ENCODE results near the gene CDC42BPA. TPM values are rescaled to one million over a fixed set of nuclear protein-coding genes. Genes with fewer than 3 reads are reported as not detected.

Gene CDC42BPA
- total RNA-seq, 2 donors from 2014 or later = 47.8 to 56.4 TPM

DNA sequence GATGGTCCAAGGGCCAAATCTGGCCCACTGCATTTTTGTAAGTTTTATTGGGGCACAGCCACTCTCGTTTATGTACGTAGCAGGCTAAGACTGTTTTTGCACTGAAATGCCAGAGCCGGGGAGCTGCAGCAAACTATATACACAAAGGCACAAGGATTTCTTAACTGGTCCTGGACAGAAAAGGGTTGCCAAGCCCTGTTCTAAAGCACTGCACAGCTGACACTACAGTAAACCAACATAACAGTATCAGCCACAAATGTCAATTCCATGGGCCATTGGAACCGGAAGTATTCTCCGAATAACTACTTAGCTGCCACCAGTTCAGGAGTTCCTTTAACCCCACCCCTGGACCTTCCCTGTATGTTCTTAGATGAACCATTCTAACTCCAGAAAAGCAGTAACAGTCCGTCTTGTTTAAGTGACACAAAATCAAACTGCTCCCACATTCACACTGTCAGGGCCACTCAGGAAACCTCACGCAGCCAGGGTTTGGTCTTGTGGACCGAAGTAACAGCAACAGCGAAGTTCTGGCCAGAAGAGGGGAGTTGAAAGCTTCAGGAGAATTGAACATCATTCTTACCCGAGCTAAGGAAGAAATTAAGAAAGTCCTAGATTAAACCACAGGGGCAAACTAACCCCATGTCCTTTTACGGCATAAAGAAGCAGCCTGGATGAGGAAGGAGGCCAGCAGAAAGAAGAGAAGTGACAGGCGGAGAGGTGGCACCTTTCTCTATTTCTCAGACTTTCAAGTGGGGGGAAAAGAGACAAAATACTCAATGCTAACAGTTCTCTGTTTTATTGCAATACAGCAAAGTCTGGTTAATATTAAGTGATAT is 329.0 kb downstream of the CDC42BPA start:
- intact Hi-C loops (cut with DNase I) = no loop called here
- no peak for DNase-seq (ENCODE audit: low spot score)

DNA sequence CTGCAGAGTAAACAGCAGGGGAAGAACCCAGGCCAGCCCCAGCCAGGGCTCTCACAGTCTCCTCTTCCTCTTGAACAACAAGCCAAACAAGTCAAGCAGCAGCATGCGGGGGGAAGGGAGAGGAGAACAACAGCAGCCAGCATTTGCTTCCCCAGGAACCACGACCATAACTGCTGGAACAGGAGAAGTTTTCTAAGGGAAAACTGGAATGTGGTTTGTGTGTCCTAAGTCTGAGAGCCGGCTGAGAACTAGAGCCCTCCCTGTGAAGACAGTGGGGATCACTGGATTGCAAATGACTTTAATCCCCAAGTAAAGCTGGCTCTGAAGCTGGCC is 330.0 kb downstream of the CDC42BPA start:
- intact Hi-C loops (cut with DNase I) = no loop called here
- DNase-seq (ENCODE audit: low spot score) = peak; percentile 76

DNA sequence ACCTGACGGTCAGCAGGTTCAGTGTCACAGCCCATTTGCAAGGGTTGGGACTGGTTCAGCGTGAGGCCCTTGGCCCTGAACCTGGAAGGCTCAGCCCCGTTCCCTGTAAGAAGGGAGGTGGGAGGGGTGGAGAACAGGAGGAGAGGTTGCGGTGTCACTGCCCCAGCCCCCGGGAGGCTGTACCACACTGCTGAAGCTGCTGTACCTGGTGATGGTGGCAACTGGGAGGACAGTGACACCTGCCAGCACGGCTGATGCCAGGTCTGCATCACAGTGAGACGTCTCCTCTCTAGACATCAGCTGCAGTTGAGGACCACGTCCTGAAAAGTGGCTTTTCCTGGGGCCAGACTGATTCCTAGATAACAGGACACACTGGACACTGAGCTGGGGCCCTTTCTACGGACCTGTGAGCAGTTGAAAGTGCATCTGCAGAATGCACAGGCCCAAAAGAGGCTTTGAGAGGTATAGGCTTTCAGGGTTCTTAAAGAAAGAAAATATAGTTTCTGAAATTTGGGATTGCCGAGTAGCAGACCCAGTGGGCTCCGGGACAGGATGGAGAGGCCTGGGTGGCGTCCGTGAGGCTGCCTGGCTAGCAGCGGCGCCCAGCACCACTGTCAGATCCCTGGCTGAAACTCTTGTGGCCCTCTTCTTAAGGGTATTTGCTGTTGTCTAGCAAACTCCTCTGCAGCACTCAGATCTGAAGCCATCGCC is 330.5 kb downstream of the CDC42BPA start:
- intact Hi-C loops (cut with DNase I) = loop anchor here in 1 of 2 donors (2.0 kb wide), 1 partner anchor 35 kb away; no protein-coding TSS in a partner anchor

DNA sequence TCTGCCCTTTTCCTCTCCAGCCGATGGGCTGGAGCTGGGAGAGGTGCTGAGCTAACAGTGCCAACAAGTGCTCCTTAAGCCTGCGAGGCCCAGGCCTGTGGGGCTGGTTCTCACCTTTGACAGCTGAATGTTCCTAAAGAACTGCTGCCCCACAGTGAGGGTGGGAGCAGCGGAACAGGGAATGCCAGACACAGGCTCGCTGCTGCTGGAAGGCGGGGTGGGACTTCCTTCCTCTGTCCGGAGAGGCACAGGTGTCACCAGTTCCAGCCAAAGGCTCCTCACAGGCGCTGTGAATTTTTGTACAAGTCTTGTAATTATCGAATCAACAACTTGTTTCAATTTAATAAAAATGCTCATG is 331.1 kb downstream of the CDC42BPA start:
- peak; percentile 61 for DNase-seq (ENCODE audit: low spot score)
- intact Hi-C loops (cut with DNase I) = loop anchor here in 1 of 2 donors (2.0 kb wide), 1 partner anchor 34 kb away; no protein-coding TSS in a partner anchor

More for the DNA sequence above, 330.5 kb downstream of the CDC42BPA start:
- DNase-seq (ENCODE audit: low spot score) = peak; percentile 73

DNA sequence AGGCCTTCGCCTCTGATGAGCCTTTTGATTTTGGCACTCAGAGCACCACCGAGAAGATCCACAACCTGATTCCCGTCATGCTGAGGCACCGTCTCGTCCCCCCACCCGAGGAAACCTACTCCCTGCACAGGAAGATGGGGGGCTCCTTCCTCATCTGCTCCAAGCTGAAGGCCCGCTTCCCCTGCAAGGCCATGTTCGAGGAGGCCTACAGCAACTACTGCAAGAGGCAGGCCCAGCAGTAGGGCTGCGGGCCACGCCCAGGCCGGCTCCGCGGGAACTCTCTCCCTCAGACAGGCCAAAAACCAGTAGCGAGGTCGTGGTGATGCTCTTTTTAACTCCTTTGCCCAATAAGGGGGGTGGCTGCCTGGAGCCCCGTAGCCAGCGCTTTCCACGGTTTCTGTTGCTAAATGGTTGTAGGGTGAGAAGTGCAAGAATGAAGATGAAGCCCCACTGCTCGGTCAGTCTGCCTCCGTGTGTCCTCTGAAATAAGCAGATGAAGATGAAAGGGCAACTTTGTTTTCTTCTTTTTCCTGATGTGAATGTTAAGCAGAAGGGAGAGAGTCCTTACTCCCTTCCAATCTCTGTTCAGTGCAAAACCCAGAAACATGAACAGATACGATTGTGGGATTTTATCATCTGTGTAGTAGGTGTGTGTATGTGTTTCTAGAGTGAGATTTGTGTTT is 331.7 kb downstream of the CDC42BPA start:
- DNase-seq (ENCODE audit: low spot score) = peak; percentile 78
- intact Hi-C loops (cut with DNase I) = loop anchor here in 1 of 2 donors (2.0 kb wide), 1 partner anchor 34 kb away; no protein-coding TSS in a partner anchor

DNA sequence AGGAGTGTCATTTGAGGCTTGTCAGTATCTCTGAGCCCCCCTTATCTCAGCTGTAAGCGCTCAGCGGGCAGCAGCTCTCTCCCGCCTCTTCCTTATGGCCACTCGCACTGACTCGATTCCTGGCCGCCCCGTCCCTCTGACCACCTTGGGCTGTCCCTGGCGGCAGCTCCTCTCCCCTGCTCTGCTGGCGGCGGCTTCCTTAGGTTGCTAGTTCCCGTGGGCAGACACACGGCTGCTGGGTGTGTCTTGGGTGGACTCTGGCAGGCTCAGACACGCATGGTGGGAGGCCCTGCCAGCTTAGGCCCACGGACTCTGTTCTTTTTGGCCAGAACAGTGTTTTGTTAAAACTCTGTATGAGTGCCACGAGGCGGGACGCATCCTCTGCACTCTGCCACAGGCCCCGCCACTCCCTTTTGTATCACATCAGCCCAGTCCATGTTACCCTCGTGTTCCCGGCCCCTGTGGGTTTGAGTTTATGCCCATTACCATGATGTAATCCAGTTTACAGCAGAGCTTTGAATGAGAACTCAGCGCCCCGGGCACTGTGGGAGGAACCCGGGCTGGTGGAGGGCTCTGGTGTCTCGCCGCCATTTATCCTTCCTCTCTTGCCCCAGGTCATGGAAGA is 332.3 kb downstream of the CDC42BPA start:
- peak; percentile 70 for DNase-seq (ENCODE audit: low spot score)

DNA sequence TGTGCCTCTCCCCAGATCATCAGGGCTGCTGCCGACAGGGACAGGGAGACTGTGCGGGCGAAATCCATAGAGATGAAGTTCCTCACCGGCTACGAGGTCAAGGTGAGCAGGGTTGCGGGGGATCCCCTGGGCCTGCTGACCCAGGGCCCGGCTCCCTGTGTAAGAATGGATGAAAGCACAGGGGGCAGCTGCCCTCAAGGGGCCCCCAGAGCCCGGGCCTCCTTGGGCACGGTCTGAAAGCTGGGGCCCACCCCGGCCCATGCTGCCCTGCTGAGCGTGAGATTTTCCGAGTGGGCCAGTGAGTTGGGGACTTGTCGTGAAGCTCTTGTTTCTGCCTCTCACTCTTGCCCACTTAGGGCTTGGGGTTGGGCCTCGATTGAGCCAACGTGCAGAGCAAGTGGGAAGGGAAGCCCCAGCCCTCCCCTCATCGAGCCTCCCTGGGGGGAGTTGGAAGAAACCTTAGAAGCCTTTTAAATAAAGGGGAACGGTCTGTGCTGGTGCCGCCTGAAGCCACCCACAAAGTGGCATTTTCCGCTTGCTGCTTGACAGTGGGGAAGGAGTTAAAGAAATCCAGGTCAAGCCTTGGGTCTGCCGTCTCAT is 333.0 kb downstream of the CDC42BPA start:
- intact Hi-C loops (cut with DNase I) = no loop called here

More for the DNA sequence above, 332.3 kb downstream of the CDC42BPA start:
- intact Hi-C loops (cut with DNase I) = loop anchor here in 1 of 2 donors (2.0 kb wide), 1 partner anchor 33 kb away; no protein-coding TSS in a partner anchor

DNA sequence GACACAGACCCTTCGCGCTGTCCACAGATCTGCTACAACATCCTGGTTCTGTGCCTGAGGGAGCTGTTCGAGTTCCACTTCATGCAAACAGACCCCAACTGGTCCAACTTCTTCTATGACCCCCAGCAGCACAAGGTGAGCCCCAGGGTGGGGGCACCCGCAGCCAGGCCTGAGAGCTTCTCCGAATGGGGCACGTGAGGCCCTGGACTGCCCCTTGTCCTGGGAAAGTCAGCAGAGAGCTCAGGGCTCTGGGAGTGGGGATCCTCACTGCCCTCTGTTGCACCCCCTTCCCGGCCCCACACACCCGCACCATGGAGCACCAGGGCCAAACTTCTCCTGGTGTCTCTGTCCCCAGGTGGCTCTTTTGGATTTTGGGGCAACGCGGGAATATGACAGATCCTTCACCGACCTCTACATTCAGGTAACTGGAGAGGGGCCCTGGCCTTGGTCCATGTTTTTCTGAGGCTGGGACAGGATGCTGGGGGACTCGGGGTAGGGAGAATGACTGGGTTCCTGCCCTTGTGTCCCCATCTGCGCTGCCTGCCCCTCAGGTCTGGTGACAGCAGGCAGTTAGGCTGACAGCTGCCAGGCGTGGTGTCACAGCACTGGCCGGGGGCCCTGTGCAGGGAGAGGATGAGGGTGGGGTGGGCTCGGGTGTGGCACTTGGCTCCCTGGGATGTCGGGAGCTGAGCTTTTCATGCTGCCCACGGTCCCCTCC is 333.6 kb downstream of the CDC42BPA start:
- intact Hi-C loops (cut with DNase I) = no loop called here
- DNase-seq (ENCODE audit: low spot score) = peak; percentile 72

More for the DNA sequence above, 333.0 kb downstream of the CDC42BPA start:
- peak; percentile 53 for DNase-seq (ENCODE audit: low spot score)

DNA sequence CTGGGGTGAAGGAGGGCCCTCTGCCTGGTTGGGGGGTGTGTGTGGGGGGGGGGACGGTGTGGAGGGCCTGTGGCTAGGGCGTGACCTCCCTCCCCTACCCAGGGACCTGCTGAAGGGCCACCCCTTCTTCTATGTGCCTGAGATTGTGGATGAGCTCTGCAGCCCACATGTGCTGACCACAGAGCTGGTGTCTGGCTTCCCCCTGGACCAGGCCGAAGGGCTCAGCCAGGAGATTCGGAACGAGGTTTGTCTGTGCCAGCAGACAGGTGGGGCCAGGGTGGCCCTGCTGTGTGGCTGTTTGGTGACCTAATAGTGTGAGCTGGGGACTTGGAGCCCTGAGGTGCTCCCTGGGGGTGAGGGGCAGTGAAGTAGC is 334.3 kb downstream of the CDC42BPA start:
- intact Hi-C loops (cut with DNase I) = no loop called here
- peak; percentile 54 for DNase-seq (ENCODE audit: low spot score)

DNA sequence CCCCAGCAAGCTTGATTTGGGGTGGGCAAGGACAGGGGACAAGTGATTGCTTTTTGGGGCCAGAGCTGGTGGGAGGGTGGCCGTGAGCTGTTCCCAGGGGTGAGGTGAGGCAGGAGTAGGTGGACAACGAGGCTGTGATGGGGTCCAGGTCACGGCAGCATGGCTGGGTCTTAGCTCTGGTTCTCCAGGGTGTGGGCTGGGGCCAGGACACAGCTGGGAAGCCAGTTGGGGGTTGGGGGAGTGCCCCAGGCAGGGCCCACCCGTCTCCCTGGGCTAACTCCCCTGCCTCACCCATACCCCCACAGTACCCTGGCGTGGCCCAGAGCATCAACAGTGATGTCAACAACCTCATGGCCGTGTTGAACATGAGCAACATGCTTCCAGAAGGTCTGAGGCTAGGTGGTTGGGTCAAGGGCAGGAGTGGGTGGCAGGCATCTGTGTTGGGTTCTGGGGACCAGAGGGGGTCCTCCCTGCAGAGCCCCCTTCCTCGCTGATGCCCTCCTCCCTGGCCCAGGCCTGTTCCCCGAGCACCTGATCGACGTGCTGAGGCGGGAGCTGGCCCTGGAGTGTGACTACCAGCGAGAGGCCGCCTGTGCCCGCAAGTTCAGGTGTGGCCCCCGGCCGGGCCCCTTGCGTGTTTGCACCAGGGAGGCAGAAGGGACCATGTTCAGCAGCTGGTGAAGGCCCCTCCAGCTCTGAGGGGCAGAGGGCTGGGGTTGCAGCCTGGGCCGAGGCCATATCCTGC is 334.9 kb downstream of the CDC42BPA start:
- DNase-seq (ENCODE audit: low spot score) = peak; percentile 73
- intact Hi-C loops (cut with DNase I) = no loop called here

DNA sequence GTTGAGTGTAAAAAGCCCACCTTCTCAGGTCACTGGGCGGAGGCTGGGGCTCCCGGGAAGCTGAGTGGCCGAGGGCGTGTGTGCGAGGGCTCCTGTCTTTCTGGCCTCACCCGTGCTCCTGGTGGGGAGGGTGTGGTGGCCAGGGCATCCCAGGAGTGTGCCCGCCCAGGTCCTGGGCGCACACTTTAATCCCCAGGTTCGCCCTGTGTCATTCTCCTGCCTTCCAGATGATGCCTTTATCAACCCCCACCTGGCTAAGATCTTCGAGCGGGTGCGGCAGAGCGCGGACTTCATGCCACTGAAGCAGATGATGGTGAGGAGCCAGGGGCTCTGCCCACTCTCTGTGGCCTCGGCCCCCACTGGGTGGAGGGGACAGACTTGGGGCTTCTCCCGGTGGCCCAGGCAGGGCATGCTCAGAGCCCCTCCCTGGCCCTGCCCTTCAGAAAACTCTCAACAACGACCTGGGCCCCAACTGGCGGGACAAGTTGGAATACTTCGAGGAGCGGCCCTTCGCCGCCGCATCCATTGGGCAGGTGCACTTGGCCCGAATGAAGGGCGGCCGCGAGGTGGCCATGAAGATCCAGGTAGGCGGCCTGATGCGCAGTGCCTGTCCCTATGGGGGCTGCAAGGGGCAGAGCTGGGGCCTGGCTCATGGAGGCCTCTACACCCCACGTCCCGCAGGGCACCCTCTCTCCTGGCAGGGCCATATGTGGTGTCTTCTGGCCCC is 335.7 kb downstream of the CDC42BPA start:
- DNase-seq (ENCODE audit: low spot score) = peak; percentile 69
- intact Hi-C loops (cut with DNase I) = no loop called here

DNA sequence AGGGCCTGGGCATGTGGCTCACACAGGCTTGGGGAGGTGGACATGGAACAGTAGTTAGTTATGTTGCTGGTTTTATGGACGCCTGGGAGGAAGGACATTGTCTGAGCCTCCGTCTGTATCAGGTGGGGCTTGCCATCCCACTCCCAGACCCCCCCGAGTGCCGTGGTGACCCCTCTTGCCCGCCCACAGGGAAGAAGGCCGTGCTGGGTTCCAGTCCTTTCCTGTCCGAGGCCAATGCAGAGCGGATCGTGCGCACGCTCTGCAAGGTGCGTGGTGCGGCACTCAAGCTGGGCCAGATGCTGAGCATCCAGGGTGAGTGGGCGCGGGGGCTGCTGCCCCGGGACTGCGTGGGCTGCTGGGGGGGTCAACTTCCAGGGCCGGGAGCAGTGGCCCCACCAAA is 336.5 kb downstream of the CDC42BPA start:
- DNase-seq (ENCODE audit: low spot score) = peak; percentile 73
- intact Hi-C loops (cut with DNase I) = no loop called here

DNA sequence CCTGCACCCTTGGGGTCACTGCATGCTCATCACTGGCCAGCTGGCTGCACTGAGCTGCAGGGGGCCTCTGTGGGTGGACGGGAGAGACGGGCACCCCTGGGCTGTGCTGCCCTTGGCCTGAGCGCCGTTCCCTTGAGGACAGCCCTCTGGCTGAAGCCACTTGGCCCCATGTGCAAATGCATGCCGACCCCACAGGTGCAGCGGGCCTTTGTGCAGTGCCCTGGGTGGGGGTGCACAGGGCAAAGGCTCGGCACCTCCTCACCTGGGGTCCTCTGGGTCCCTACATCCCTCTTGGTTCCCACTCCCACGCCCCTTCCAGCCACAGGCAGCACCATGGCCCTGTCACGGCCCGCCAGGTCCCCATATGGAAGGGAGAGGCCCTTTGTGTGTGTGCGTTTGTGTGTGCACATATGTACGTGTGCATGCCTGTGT is 336.9 kb downstream of the CDC42BPA start:
- peak; percentile 54 for DNase-seq (ENCODE audit: low spot score)

DNA sequence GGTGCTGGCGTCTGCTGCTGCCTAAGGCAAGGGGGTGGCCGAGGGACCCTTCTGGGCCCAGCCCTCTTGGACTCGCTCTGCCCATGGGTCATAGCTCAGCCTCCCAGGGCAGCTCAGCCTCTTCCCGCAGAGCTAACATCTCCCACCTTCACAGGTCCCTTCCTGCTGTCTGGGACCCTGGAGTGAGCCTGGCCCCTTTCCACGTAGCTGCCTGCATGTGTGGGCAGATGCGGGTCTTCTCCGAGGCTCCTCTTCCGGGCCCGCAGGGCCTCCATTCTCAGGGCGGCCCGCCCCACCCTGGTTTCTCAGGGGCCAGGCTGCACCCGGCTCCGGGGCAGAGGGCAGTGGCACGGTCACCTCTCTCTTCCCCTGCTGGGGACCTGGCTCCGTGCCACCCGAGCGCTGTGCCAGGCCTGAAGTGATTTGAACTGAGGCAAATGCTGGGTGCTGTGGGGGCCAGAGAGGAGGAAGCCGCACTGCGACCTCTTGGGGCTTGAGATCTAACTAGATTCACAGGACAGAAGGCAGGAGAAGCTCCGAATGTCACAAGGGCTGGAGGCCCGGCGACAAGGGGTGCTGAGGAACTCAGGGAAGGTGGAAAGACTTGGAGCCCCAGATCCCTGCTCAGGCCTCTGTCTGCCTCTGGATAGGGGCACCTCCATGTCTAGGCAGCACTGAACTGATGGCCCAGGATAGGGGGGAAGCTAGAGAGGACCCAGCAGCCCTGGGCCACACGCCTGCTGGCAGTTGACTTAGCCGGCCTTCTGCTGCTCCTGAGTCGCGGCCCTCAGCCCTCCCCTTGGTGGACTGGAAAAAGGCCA is 337.5 kb downstream of the CDC42BPA start:
- peak; percentile 56 for DNase-seq (ENCODE audit: low spot score)
- intact Hi-C loops (cut with DNase I) = no loop called here

More for the DNA sequence above, 336.9 kb downstream of the CDC42BPA start:
- intact Hi-C loops (cut with DNase I) = no loop called here

DNA sequence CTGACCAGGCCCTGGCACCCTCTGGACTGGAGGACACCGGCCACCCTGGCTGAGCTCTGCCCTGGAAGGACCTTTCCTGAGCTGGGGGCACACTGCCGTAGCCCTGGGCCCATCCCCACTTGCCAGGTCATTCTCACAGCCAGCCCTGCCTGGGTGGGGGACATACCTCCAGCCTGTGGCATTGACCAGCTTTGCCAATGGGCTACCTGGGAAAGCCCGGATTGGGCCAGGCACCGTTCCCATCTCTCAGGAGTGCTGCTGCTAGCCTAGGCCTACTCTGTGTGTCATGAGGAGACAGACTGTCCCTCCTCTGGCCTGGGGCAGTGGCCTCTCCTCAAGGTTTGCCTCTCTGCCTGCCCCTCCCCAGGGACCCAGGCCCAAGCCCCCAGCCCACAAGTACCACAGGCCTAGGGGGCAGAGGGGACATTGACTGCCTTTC is 338.2 kb downstream of the CDC42BPA start:
- DNase-seq (ENCODE audit: low spot score) = no peak
- intact Hi-C loops (cut with DNase I) = no loop called here

DNA sequence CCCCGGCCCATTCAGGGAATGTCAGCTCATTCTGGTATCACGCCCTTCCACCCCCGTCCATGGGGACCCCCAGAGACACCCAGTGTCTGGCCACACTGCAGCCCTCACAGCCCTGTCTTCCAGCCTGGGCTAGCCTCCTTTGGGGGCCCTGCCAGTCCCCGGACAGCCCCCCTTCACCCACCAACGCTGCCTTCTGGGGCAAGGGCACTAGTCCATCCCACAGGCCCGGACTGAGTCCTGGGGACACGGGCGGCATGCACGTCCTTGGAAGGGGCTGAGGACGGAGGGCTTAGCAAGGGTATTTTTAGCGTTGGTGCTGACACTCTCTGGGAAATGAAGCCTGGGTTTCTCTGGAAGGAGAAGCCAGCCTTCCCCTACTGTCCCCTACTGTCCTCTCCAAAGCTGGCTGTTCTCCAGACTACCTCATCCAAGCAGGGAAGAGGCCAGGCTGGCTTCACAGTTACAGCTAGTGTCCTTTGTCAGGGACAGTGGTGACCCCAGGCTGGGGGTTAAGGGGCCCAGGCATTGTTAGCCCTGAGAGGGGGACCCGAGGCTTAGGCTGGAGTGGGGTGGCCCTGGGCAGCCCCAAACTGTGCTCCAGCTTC is 338.7 kb downstream of the CDC42BPA start:
- intact Hi-C loops (cut with DNase I) = no loop called here
- no peak for DNase-seq (ENCODE audit: low spot score)
